GM23338 (cell line): ENCODE data around the gene CPM. TPM values are rescaled to one million over a fixed set of nuclear protein-coding genes. Genes with fewer than 3 reads are reported as not detected.

Experiments used
- ATAC-seq: fragments of 200-7000 bp; cut with Tn5 transposase; 3 replicates; pipeline ENCODE4 v1.9.1; 2020
- DNase-seq: peaks from one replicate; pipeline ENCODE4 v3.0.0-alpha.2; 2015; ENCODE audit warnings: low spot score
- H2AFZ ChIP-seq: fragments of 200-600 bp; sonication (generic); 2 replicates; pipeline ENCODE4 v1.8.0; 2016; ENCODE audit warnings: antibody characterized with exemption, mild to moderate bottlenecking, moderate library complexity
- H3F3A ChIP-seq: fragments of 200-600 bp; sonication (generic); replicated peaks from 2 replicates; pipeline ENCODE4 v1.8.0; 2017; ENCODE audit warnings: antibody characterized with exemption, mixed run types, low read depth
- H3K27ac ChIP-seq: fragments of 200-600 bp; sonication (generic); 2 replicates; pipeline ENCODE4 v1.6.1; 2016; ENCODE audit warnings: low read depth
- H3K27me3 ChIP-seq: fragments of 200-600 bp; sonication (generic); 2 replicates; pipeline ENCODE4 v1.8.0; 2016; ENCODE audit warnings: mild to moderate bottlenecking, mixed run types, moderate library complexity; ENCODE audit not compliant: insufficient read depth
- H3K36me3 ChIP-seq: fragments of 200-600 bp; sonication (generic); 2 replicates; pipeline ENCODE4 v1.8.0; 2016; ENCODE audit warnings: mild to moderate bottlenecking; ENCODE audit not compliant: insufficient read depth
- H3K4me1 ChIP-seq: fragments of 200-600 bp; sonication (generic); 2 replicates; pipeline ENCODE4 v1.8.0; 2016; ENCODE audit warnings: mild to moderate bottlenecking, moderate library complexity; ENCODE audit not compliant: insufficient read depth
- H3K4me2 ChIP-seq: fragments of 200-600 bp; sonication (generic); 2 replicates; pipeline ENCODE4 v1.7.1; 2017; ENCODE audit warnings: mixed run types
- H3K4me3 ChIP-seq: fragments of 200-600 bp; sonication (generic); 2 replicates; pipeline ENCODE4 v1.6.1; 2016; ENCODE audit warnings: mixed run types
- H3K79me2 ChIP-seq: fragments of 200-600 bp; sonication (generic); replicated peaks from 2 replicates; pipeline ENCODE4 v1.8.0; 2017; ENCODE audit warnings: mild to moderate bottlenecking; ENCODE audit not compliant: insufficient read depth
- H3K9me2 ChIP-seq: fragments of 200-600 bp; sonication (generic); 2 replicates; pipeline ENCODE4 v1.8.0; 2017; ENCODE audit not compliant: insufficient read depth
- H4K20me1 ChIP-seq: fragments of 200-600 bp; sonication (generic); replicated peaks from 2 replicates; pipeline ENCODE4 v1.8.0; 2017; ENCODE audit warnings: mild to moderate bottlenecking; ENCODE audit not compliant: insufficient read depth
- H3K27ac Mint-ChIP-seq: 2 replicates; pipeline ENCODE4 v1.8.0; 2020; ENCODE audit warnings: inconsistent platforms, mild to moderate bottlenecking, moderate library complexity, mixed read lengths
- H3K27me3 Mint-ChIP-seq: 3 replicates; pipeline ENCODE4 v1.8.0; 2022; ENCODE audit warnings: low read depth, mild to moderate bottlenecking, moderate library complexity, mixed read lengths, inconsistent platforms; ENCODE audit not compliant: insufficient read depth, poor library complexity
- H3K36me3 Mint-ChIP-seq: 3 replicates; pipeline ENCODE4 v1.8.0; 2021; ENCODE audit warnings: low read depth, mild to moderate bottlenecking, inconsistent platforms, moderate library complexity, mixed read lengths
- H3K4me1 Mint-ChIP-seq: 3 replicates; pipeline ENCODE4 v1.8.0; 2020; ENCODE audit warnings: mild to moderate bottlenecking, inconsistent platforms, mixed read lengths
- H3K4me3 Mint-ChIP-seq: 3 replicates; pipeline ENCODE4 v1.8.0; 2021; ENCODE audit warnings: moderate library complexity, mild to moderate bottlenecking, inconsistent platforms, mixed read lengths
- H3K9me3 Mint-ChIP-seq: 3 replicates; pipeline ENCODE4 v1.8.0; 2020; ENCODE audit warnings: moderate library complexity, mild to moderate bottlenecking, inconsistent platforms, mixed read lengths
- CREB1 ChIP-seq: fragments of 250-450 bp; sonication (Bioruptor Pico); IDR thresholded peaks from 2 replicates; pipeline ENCODE4 v1.5.0; 2020; ENCODE audit warnings: low read depth, mild to moderate bottlenecking, moderate library complexity
- EZH2 ChIP-seq: fragments of 200-600 bp; sonication (generic); IDR thresholded peaks from one replicate; pipeline ENCODE4 v1.8.0; 2017; ENCODE audit warnings: antibody characterized with exemption, mild to moderate bottlenecking, low read depth; ENCODE audit not compliant: unreplicated experiment
- JUNB ChIP-seq: IDR thresholded peaks from one replicate; pipeline ENCODE4 v1.6.1; 2016; ENCODE audit warnings: antibody characterized with exemption; ENCODE audit not compliant: unreplicated experiment
- POLR2AphosphoS5 ChIP-seq: IDR thresholded peaks from 2 replicates; pipeline ENCODE4 v1.6.1; 2016; ENCODE audit warnings: antibody characterized with exemption, low read depth
- STAT1 ChIP-seq: IDR thresholded peaks from one replicate; pipeline ENCODE4 v1.6.1; 2016; ENCODE audit warnings: antibody characterized with exemption; ENCODE audit not compliant: unreplicated experiment
- ZNF114 ChIP-seq: fragments of 250-450 bp; sonication (Bioruptor Pico); IDR thresholded peaks from 2 replicates; pipeline ENCODE4 v1.5.0; 2020; ENCODE audit warnings: mild to moderate bottlenecking, moderate library complexity
- ZNF331 ChIP-seq: fragments of 250-450 bp; sonication (Bioruptor Pico); IDR thresholded peaks from 2 replicates; pipeline ENCODE4 v1.5.0; 2020; ENCODE audit warnings: low read depth, mild to moderate bottlenecking, moderate library complexity
- polyA plus RNA-seq: library from polyadenylated mRNA; unstranded; fragments of >200 nt; fragmentation: Nextera tagmentation; extraction: Ambion mirVana; gene quantifications from 2 replicates; pipeline ENCODE4 v1.2.1, GENCODE V29; 2016
- total RNA-seq: library from RNA; depleted of rRNA; stranded (reverse); fragments of >200 nt; shearing (Covaris generic); gene quantifications from 2 replicates; pipeline ENCODE4 v1.2.3, GENCODE V29; 2014
- TF ChIP-seq, protein P1 (sequence below), 2 experiments: fragments of 200-600 bp in 1 of 2; sonication (generic) in 1 of 2; conservative IDR thresholded peaks; 2 replicates each; pipeline versions ENCODE4 v1.5.1 to v1.6.1; 2016 to 2017; ENCODE audit warnings: antibody characterized with exemption in 2 of 2, low read depth in 2 of 2, mild to moderate bottlenecking in 2 of 2, moderate library complexity in 1 of 2
- TF ChIP-seq, protein P2 (sequence below): IDR thresholded peaks from 2 replicates; pipeline ENCODE4 v1.6.1; 2016; ENCODE audit warnings: antibody characterized with exemption

The CPM gene
- total and polyA plus RNA-seq, 2 experiments from 2014 or later: 0.37 to 5.8 TPM

DNA sequence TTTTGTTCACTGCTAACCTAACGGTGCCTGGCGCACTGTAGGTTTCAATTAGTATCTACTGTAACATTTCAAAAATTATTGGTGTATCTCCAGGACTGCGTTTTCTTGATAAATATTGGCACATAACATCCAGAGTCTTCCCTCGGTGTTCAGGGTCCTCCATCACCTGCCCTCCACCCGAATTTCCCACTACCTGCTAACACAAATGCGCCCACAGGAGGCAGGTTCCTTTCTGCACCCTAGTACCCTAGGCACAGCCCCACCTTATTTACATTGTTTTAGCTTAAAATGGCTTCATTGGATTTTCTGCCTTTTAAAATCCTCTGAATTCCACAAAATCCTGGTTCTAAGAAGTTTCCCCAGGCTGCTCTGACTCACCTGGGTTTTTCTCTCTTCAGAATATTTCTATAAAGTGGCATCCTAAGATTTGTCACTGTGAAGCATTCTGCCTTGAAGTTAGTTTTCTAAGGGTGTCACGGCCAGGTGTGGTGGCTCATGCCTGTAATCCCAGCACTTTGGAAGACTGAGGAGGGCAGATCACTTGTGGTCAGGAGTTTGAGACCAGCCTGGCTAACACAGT lies 38.6 kb downstream of the CPM start (continued):
- TF ChIP-seq, protein P1, sequence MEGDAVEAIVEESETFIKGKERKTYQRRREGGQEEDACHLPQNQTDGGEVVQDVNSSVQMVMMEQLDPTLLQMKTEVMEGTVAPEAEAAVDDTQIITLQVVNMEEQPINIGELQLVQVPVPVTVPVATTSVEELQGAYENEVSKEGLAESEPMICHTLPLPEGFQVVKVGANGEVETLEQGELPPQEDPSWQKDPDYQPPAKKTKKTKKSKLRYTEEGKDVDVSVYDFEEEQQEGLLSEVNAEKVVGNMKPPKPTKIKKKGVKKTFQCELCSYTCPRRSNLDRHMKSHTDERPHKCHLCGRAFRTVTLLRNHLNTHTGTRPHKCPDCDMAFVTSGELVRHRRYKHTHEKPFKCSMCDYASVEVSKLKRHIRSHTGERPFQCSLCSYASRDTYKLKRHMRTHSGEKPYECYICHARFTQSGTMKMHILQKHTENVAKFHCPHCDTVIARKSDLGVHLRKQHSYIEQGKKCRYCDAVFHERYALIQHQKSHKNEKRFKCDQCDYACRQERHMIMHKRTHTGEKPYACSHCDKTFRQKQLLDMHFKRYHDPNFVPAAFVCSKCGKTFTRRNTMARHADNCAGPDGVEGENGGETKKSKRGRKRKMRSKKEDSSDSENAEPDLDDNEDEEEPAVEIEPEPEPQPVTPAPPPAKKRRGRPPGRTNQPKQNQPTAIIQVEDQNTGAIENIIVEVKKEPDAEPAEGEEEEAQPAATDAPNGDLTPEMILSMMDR (conservative IDR thresholded peaks at IDR 0.05; ENCODE audit: low read depth in 2 of 2): no peak
- TF ChIP-seq ZNF114 (CRISPR knock-in tag): no peak
- TF ChIP-seq STAT1: no peak
- TF ChIP-seq CREB1 (CRISPR knock-in tag): no peak
- no peak for TF ChIP-seq JUNB
- TF ChIP-seq POLR2AphosphoS5: no peak
- no peak for TF ChIP-seq EZH2

DNA sequence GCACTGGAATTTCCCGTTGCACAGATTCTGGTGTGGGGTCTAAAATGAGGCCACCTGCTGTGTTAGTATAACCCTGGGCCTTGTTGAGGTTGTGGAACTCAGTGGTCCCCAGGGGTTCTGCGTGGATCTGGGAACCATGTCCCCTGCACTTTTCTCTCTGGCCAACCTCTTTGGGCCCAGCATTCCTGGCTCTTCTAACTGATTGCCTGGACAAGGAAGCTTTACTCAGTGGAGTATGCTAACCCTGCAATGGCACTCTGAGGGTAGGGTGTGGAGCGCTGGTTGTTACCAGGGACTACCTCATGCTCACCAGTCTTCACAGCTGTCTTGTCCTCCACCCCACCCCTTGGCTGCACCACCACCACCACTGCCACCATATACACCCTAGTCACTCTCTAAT lies 39.2 kb downstream of the CPM start:
- no peaks in the 10 kb centered on the region for H3K36me3 ChIP-seq
- H3F3A ChIP-seq: no peaks in the 10 kb centered on the region
- Mint-ChIP-seq H3K36me3 (no peaks in the 10 kb centered on the region), H3K4me1 (no peaks in the 10 kb centered on the region; the same call in 2 of the 3 replicates), H3K27me3 (peaks cover 4% of the 10 kb centered on the region), H3K4me3 (no peak overlapping the region), H3K9me3 (no peaks in the 10 kb centered on the region), H3K27ac (no peak overlapping the region)
- no peaks in the 10 kb centered on the region for H3K4me1 ChIP-seq
- H2AFZ ChIP-seq: no peak overlapping the region
- H3K27ac ChIP-seq: no peak overlapping the region
- ATAC-seq (no peak), DNase-seq (no peak)
- no peak overlapping the region for H3K4me3 ChIP-seq
- TF ChIP-seq STAT1 (no peak), POLR2AphosphoS5 (no peak), ZNF331 (no peak)
- TF ChIP-seq, protein P2, sequence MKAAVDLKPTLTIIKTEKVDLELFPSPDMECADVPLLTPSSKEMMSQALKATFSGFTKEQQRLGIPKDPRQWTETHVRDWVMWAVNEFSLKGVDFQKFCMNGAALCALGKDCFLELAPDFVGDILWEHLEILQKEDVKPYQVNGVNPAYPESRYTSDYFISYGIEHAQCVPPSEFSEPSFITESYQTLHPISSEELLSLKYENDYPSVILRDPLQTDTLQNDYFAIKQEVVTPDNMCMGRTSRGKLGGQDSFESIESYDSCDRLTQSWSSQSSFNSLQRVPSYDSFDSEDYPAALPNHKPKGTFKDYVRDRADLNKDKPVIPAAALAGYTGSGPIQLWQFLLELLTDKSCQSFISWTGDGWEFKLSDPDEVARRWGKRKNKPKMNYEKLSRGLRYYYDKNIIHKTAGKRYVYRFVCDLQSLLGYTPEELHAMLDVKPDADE: no peak
- H3K27me3 ChIP-seq: no peaks in the 10 kb centered on the region
- no peak overlapping the region for H3K4me2 ChIP-seq
- no peaks in the 10 kb centered on the region for H4K20me1 ChIP-seq
- no peaks in the 10 kb centered on the region for H3K79me2 ChIP-seq
- no peaks in the 10 kb centered on the region for H3K9me2 ChIP-seq

DNA sequence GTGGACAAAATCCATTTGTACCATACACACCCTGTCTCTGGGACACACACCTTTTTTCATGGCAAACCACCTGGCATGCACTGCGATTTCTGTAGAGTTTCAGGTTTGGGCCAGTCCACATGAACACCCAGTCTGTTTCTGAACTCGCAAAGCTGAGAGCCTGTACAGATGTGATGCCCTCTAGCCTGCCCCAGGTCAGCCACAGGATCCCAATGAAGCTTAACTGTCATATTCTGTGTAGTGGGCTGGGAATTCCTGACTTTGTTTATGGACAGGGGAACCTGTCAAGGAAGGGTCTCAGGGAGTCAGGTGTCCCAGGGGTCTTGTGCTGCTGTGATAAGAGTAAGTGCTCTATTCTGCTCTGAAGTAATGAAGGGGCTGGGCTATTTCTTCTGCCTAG lies 39.8 kb downstream of the CPM start:
- no peaks in the 10 kb centered on the region for H3F3A ChIP-seq
- H3K4me1 ChIP-seq: no peaks in the 10 kb centered on the region
- H3K4me3 Mint-ChIP-seq: no peak overlapping the region
- H4K20me1 ChIP-seq: no peaks in the 10 kb centered on the region
- H3K9me3 Mint-ChIP-seq: no peaks in the 10 kb centered on the region
- H3K79me2 ChIP-seq: no peaks in the 10 kb centered on the region
- no peaks in the 10 kb centered on the region for H3K36me3 ChIP-seq
- H2AFZ ChIP-seq: no peak overlapping the region
- H3K27ac Mint-ChIP-seq: no peak overlapping the region
- DNase-seq (no peak), ATAC-seq (no peak)
- no peaks in the 10 kb centered on the region for H3K27me3 ChIP-seq
- H3K36me3 Mint-ChIP-seq: no peaks in the 10 kb centered on the region
- no peak for TF ChIP-seq ZNF331
- no peak overlapping the region for H3K27ac ChIP-seq
- H3K4me2 ChIP-seq: no peak overlapping the region
- no peak overlapping the region for H3K4me3 ChIP-seq
- peaks cover 4% of the 10 kb centered on the region for H3K27me3 Mint-ChIP-seq
- H3K9me2 ChIP-seq: no peaks in the 10 kb centered on the region
- no peaks in the 10 kb centered on the region; the same call in 2 of the 3 replicates for H3K4me1 Mint-ChIP-seq
